Nephron (organoid): ENCODE data around the gene TFG.

Experiments
- H3K27ac Mint-ChIP-seq, 3 experiments: 2 replicates each; pipeline ENCODE4 v1.8.0; 2020; ENCODE audit warnings: mixed read lengths in 3 of 3, mild to moderate bottlenecking in 2 of 3, moderate library complexity in 1 of 3
- H3K27me3 Mint-ChIP-seq: 2 replicates; pipeline ENCODE4 v1.8.0; 2021; ENCODE audit warnings: low read depth, mild to moderate bottlenecking, moderate library complexity, mixed read lengths
- H3K36me3 Mint-ChIP-seq: 2 replicates; pipeline ENCODE4 v1.8.0; 2020; ENCODE audit warnings: low read depth, mixed read lengths
- H3K4me1 Mint-ChIP-seq: 2 replicates; pipeline ENCODE4 v1.8.0; 2020; ENCODE audit warnings: mixed read lengths
- H3K4me3 Mint-ChIP-seq, 3 experiments: 2 replicates each; pipeline ENCODE4 v1.8.0; 2020; ENCODE audit warnings: mild to moderate bottlenecking in 3 of 3, mixed read lengths in 3 of 3, moderate library complexity in 2 of 3
- H3K9me3 Mint-ChIP-seq: 2 replicates; pipeline ENCODE4 v1.8.0; 2020; ENCODE audit warnings: mixed read lengths
- CTCF ChIP-seq, 3 experiments: fragments of 200-600 bp; sonication (generic); IDR thresholded peaks; one replicate each; pipeline ENCODE4 v1.5.0; 2021; ENCODE audit warnings: antibody characterized with exemption in 3 of 3; ENCODE audit not compliant: unreplicated experiment in 3 of 3

The TFG gene

DNA sequence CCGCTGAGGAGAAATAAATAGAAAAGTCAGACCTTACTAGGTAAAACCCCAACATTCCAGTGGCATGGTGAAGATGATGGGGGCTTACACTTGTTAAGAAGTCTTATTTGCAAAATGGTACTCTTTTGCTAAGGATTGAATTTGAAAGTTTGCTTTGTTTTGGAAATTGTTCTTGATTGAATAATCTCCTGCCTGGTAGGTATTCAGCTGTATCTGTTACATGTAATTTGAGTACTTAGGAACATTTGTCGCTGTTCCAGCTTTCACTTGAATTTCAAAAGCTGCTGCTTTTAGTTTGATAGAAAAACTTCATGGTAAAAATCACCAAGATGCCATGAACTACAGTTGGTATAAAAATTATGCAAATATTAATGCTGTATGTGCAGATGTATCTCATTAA lies 44.6 kb downstream of the TFG start:
- no peak for TF ChIP-seq CTCF (IDR thresholded peaks at IDR 0.05; ENCODE audit: unreplicated experiment in 3 of 3)
- H3K9me3 Mint-ChIP-seq = no peaks in the 10 kb centered on the region
- no peaks in the 10 kb centered on the region for H3K27me3 Mint-ChIP-seq
- H3K4me1 Mint-ChIP-seq = peaks cover 37% of the 10 kb centered on the region
- peaks cover 34% of the 10 kb centered on the region for H3K36me3 Mint-ChIP-seq
- peak overlapping the region; percentile 45 to 66 (median 45) for H3K27ac Mint-ChIP-seq
- no peak overlapping the region for H3K4me3 Mint-ChIP-seq

- no peaks in the 10 kb centered on the region for H3K27me3 Mint-ChIP-seq
- no peak overlapping the region for H3K4me3 Mint-ChIP-seq
- peaks cover 27% of the 10 kb centered on the region for H3K36me3 Mint-ChIP-seq
- peak overlapping the region; percentile 45 to 57 (median 45) for H3K27ac Mint-ChIP-seq
- no peak for TF ChIP-seq CTCF (IDR thresholded peaks at IDR 0.05; ENCODE audit: unreplicated experiment in 3 of 3)
- H3K4me1 Mint-ChIP-seq = peaks cover 46% of the 10 kb centered on the region
- H3K9me3 Mint-ChIP-seq = no peaks in the 10 kb centered on the region
Measured at GRCh38 chr3:100754563-100755334, 45.5 kb downstream of the TFG start.

GRCh38 chr3:100756441-100756840 lies 47.1 kb downstream of the TFG start:
- Mint-ChIP-seq H3K9me3 (no peaks in the 10 kb centered on the region), H3K4me1 (peaks cover 63% of the 10 kb centered on the region), H3K27me3 (no peaks in the 10 kb centered on the region), H3K4me3 (no peak overlapping the region), H3K27ac (peak overlapping the region in 1 of 3 experiments; percentile 93), H3K36me3 (peaks cover 19% of the 10 kb centered on the region)
- no peak for TF ChIP-seq CTCF (IDR thresholded peaks at IDR 0.05; ENCODE audit: unreplicated experiment in 3 of 3)

DNA sequence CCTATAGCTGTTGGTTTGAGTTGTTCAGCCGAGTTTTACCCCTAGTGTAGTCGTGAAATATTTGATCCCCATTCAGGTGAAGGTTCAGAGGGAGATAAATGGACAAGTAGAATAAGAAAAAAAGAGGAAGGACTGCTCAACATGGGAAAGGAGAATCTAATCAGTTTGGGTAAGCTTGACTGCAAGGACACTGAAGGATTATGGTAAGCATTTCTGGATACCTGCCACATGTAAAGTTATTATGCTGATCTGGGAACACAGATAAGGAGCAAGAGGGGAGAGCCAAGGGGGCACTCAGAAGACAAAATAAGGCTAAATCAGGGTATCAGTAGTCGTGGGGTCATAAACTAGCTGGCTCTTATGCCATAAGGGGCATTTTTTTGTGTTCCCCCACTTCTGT lies 49.9 kb downstream of the TFG start:
- H3K27ac Mint-ChIP-seq = peak overlapping the region; percentile 5 to 93 (median 20)
- H3K27me3 Mint-ChIP-seq = no peaks in the 10 kb centered on the region
- no peaks in the 10 kb centered on the region for H3K9me3 Mint-ChIP-seq
- no peak for TF ChIP-seq CTCF (IDR thresholded peaks at IDR 0.05; ENCODE audit: unreplicated experiment in 3 of 3)
- no peak overlapping the region for H3K4me3 Mint-ChIP-seq
- peaks cover 70% of the 10 kb centered on the region for H3K4me1 Mint-ChIP-seq
- H3K36me3 Mint-ChIP-seq = peaks cover 9% of the 10 kb centered on the region

DNA sequence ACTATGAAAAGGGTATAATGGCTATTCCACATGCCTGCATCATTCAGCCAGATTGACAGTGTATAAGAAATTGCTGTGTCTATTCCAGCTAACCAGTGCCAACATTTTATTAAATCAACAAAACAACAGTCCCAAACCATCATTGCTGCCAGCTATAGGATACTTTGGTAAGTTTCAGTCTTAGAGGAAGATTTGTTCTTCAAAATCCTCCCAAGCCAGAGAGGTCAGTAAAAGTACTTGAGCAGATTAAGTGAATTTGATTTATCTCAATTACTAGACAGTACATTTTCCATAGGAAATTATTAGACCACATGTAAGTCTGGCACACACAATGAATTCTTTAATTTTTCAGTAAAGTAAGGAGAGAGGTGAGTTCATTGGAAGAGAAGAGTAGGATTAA lies 50.7 kb downstream of the TFG start:
- Mint-ChIP-seq H3K4me3 (peak overlapping the region in 1 of 3 experiments; percentile 36), H3K9me3 (no peaks in the 10 kb centered on the region), H3K4me1 (peaks cover 69% of the 10 kb centered on the region), H3K27me3 (no peaks in the 10 kb centered on the region), H3K36me3 (peaks cover 4% of the 10 kb centered on the region), H3K27ac (peak overlapping the region; percentile 59 to 93 (median 84))
- no peak for TF ChIP-seq CTCF (IDR thresholded peaks at IDR 0.05; ENCODE audit: unreplicated experiment in 3 of 3)

DNA sequence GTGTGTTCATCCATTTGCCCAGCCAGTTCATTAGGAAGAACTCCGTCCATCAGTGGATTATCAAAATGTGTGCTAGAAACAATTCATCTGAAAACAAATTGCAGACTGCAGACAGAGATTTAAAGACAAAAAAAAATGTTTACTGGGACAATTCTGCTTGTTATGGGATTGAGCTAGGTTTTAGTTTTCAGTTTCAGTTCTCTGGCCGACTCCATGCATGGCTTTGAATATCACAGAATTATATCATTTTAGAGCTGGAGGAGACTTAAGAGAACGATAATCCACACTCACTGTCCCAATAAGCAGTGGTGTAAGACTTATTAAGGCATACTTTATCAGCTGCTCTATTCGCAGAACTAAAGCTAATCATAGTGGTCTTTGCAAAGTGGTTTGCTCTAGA lies 51.1 kb downstream of the TFG start:
- no peaks in the 10 kb centered on the region for H3K27me3 Mint-ChIP-seq
- TF ChIP-seq CTCF (IDR thresholded peaks at IDR 0.05; ENCODE audit: unreplicated experiment in 3 of 3) = no peak
- H3K4me1 Mint-ChIP-seq = peaks cover 69% of the 10 kb centered on the region
- peak overlapping the region; percentile 59 to 93 (median 84) for H3K27ac Mint-ChIP-seq
- peaks cover under 1% of the 10 kb centered on the region for H3K36me3 Mint-ChIP-seq
- H3K4me3 Mint-ChIP-seq = peak overlapping the region in 1 of 3 experiments; percentile 36
- H3K9me3 Mint-ChIP-seq = no peaks in the 10 kb centered on the region
